Measurements from ENCODE around the gene TOM1L2.

- TF ChIP-seq EZH2phosphoT487 (IDR thresholded peaks at IDR 0.05; ENCODE audit: insufficient read depth, low read depth): no peak
- TF ChIP-seq EZH2 (IDR thresholded peaks at IDR 0.05; ENCODE audit: insufficient read depth, poor library complexity, severe bottlenecking): no peak
Measured at GRCh38 chr17:17926036-17926435, 46.2 kb downstream of the TOM1L2 start.
